ENCODE data around the gene FBXO33.

DNA sequence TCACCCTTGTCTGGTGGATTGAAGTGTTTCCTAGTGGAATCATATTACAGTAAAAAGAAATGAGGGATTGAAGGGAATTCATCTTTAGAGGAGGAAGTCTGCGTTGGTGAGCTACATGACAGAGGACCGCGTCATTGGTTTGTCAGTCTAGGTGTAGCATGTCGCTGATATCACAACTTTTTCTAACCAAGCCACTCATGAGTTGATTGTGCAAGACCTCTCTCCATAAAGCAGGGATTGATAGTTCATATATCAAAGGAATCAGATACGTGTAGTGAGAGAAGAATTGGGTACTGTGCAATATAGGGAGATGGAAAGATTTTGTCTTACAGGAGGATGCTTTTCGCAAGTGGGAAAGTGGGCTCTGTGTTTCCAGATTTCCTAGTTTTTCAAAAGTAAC is 3.0 kb upstream of the FBXO33 start:
- TF ChIP-seq, protein P1, sequence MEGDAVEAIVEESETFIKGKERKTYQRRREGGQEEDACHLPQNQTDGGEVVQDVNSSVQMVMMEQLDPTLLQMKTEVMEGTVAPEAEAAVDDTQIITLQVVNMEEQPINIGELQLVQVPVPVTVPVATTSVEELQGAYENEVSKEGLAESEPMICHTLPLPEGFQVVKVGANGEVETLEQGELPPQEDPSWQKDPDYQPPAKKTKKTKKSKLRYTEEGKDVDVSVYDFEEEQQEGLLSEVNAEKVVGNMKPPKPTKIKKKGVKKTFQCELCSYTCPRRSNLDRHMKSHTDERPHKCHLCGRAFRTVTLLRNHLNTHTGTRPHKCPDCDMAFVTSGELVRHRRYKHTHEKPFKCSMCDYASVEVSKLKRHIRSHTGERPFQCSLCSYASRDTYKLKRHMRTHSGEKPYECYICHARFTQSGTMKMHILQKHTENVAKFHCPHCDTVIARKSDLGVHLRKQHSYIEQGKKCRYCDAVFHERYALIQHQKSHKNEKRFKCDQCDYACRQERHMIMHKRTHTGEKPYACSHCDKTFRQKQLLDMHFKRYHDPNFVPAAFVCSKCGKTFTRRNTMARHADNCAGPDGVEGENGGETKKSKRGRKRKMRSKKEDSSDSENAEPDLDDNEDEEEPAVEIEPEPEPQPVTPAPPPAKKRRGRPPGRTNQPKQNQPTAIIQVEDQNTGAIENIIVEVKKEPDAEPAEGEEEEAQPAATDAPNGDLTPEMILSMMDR (IDR thresholded peaks at IDR 0.05; ENCODE audit: low read length): no peak
- TF ChIP-seq EZH2 (optimal IDR thresholded peaks at IDR 0.05; ENCODE audit: low read depth, low read length): no peak

Measured in MM.1S (cell line).